Common myeloid progenitor, CD34-positive (primary cell): ENCODE data around the gene ASTN2.

Experiments
- CTCF ChIA-PET: fragments of 350-600 bp; sonication (Branson Sonifier 250); formaldehyde crosslinking; loops from one replicate; lab custom pipeline; 2021; ENCODE audit warnings: antibody characterized with exemption; lab: Charles Lee
- POLR2A ChIA-PET: fragments of 350-600 bp; sonication (Branson Sonifier 250); formaldehyde crosslinking; loops from one replicate; lab custom pipeline; 2021; ENCODE audit warnings: antibody characterized with exemption; lab: Charles Lee
- DNase-seq, 3 donors: peaks; one replicate each; pipeline versions ENCODE4 v3.0.0 to v3.0.0-alpha.2; 2013
- H3K27ac ChIP-seq, 2 experiments: 1 replicate in 1 of 2; 2 replicates in 1 of 2; pipeline ENCODE4 v1.7.0; 2013; ENCODE audit warnings: inconsistent platforms in 2 of 2, low read length in 2 of 2, mild to moderate bottlenecking in 2 of 2, low read depth in 1 of 2, moderate library complexity in 1 of 2; ENCODE audit not compliant: severe bottlenecking in 2 of 2, insufficient read depth in 1 of 2, poor library complexity in 1 of 2
- H3K27me3 ChIP-seq, 5 experiments: replicated peaks in 2 of 5; 1 replicate in 3 of 5; 2 replicates in 2 of 5; pipeline versions ENCODE4 v1.6.1 to v1.7.0; 2013; ENCODE audit warnings: low read length in 4 of 5, mild to moderate bottlenecking in 2 of 5, moderate library complexity in 2 of 5, inconsistent platforms in 1 of 5; ENCODE audit not compliant: insufficient read depth in 5 of 5, control insufficient read depth in 4 of 5
- H3K36me3 ChIP-seq, 4 experiments: 1 replicate in 2 of 4; 2 replicates in 2 of 4; pipeline versions ENCODE4 v1.6.1 to v1.7.0; 2013; ENCODE audit warnings: low read length in 3 of 4, control low read depth in 1 of 4, mild to moderate bottlenecking in 1 of 4; ENCODE audit not compliant: control insufficient read depth in 4 of 4, insufficient read depth in 4 of 4
- H3K4me1 ChIP-seq, 4 experiments: 1 replicate in 3 of 4; 2 replicates in 1 of 4; pipeline versions ENCODE4 v1.6.1 to v1.7.1; 2013; ENCODE audit warnings: low read length in 3 of 4, mild to moderate bottlenecking in 3 of 4, control low read depth in 1 of 4, inconsistent platforms in 1 of 4, moderate library complexity in 1 of 4; ENCODE audit not compliant: control insufficient read depth in 4 of 4, insufficient read depth in 4 of 4; ENCODE audit errors: control extremely low read depth in 1 of 4
- H3K4me3 ChIP-seq, 7 experiments: 1 replicate in 4 of 7; 2 replicates in 3 of 7; pipeline versions ENCODE4 v1.5.1 to v1.7.0; 2013; ENCODE audit warnings: mild to moderate bottlenecking in 7 of 7, low read length in 6 of 7, moderate library complexity in 6 of 7, inconsistent platforms in 2 of 7, low read depth in 2 of 7, control low read depth in 1 of 7; ENCODE audit not compliant: insufficient read depth in 4 of 7, control insufficient read depth in 1 of 7; ENCODE audit errors: extremely low read depth in 1 of 7
- H3K9me3 ChIP-seq, 5 experiments: 1 replicate in 4 of 5; 2 replicates in 1 of 5; pipeline versions ENCODE4 v1.6.1 to v1.7.1; 2013; ENCODE audit warnings: low read length in 4 of 5, mild to moderate bottlenecking in 2 of 5, inconsistent platforms in 1 of 5, low read depth in 1 of 5, moderate library complexity in 1 of 5; ENCODE audit not compliant: control insufficient read depth in 4 of 5, insufficient read depth in 2 of 5; ENCODE audit errors: control extremely low read depth in 1 of 5
- WGBS: methylation state at CpG from one replicate; pipeline ENCODE4 v1.1.5; 2013; ENCODE audit not compliant: insufficient coverage; 5-methylcytosine and 5-hydroxymethylcytosine counted together

Gene ASTN2

DNA sequence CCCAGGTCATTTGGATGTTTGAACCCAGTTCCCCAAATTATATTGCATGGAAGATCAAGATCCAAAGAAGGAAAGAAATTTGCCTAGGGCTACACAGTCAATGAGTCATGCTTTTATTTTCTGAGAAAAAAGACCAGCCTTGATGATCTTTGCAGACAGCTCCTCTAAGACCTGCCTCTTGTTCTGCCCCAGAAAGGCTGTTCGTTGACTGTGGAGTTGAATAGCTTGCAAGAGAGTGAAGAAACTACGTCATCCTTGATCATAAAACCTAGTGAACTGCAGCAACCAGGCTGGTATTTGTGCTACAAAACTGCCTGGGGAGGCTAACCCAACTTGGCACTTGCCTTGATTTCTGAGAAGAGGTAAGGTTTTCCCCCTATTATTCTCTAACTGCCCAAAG is 997.4 kb downstream of the ASTN2 start:
- ChIA-PET POLR2A (no interaction called here), CTCF (no interaction called here)
- no peaks in the 10 kb centered on the region for H3K9me3 ChIP-seq
- DNase-seq = no peak
- 93% methylated on average over 2 of the region's 2 CpGs for WGBS
- no peak overlapping the region for H3K4me3 ChIP-seq
- no peaks in the 10 kb centered on the region for H3K36me3 ChIP-seq
- no peaks in the 10 kb centered on the region for H3K4me1 ChIP-seq
- no peaks in the 10 kb centered on the region for H3K27me3 ChIP-seq
- H3K27ac ChIP-seq = no peak overlapping the region

GRCh38 chr9:116416421-116416820 is 998.4 kb downstream of the ASTN2 start:
- Histone ChIP-seq H3K4me3 (no peak overlapping the region), H3K9me3 (no peaks in the 10 kb centered on the region), H3K36me3 (no peaks in the 10 kb centered on the region), H3K27me3 (no peaks in the 10 kb centered on the region), H3K27ac (no peak overlapping the region), H3K4me1 (no peaks in the 10 kb centered on the region)
- 100% methylated on average over 1 of the region's 1 CpG for WGBS
- ChIA-PET POLR2A (no interaction called here), CTCF (interaction anchor here (1.9 kb wide), 1 partner anchor 11 kb away, joined by 4 read pairs; no protein-coding TSS in a partner anchor)
- no peak for DNase-seq

- ChIA-PET CTCF (no interaction called here), POLR2A (no interaction called here)
- DNase-seq = no peak
- no peaks in the 10 kb centered on the region for H3K9me3 ChIP-seq
- H3K4me1 ChIP-seq = no peaks in the 10 kb centered on the region
- no peaks in the 10 kb centered on the region for H3K27me3 ChIP-seq
- H3K4me3 ChIP-seq = no peak overlapping the region
- no peaks in the 10 kb centered on the region for H3K36me3 ChIP-seq
- WGBS = 100% methylated on average over 1 of the region's 2 CpGs
- no peak overlapping the region for H3K27ac ChIP-seq
These were observed 1000.5 kb downstream of the ASTN2 start for GRCh38 chr9:116414374-116414773.

- WGBS = 100% methylated on average over 1 of the region's 1 CpG
- Histone ChIP-seq H3K27ac (no peak overlapping the region), H3K9me3 (peaks cover 0 to 1% (median 0%) of the 10 kb centered on the region in 5 experiments), H3K4me1 (no peaks in the 10 kb centered on the region), H3K4me3 (no peak overlapping the region), H3K36me3 (no peaks in the 10 kb centered on the region), H3K27me3 (no peaks in the 10 kb centered on the region)
- CTCF ChIA-PET = interaction anchor here (0.9 to 1.1 kb wide), 2 partner anchors 12 to 50 kb away, joined by 3 to 4 read pairs; no protein-coding TSS in a partner anchor
- POLR2A ChIA-PET = no interaction called here
- DNase-seq = no peak
These were observed 1003.4 kb downstream of the ASTN2 start for GRCh38 chr9:116411506-116411905.

GRCh38 chr9:116409638-116410037 is 1005.2 kb downstream of the ASTN2 start:
- Histone ChIP-seq H3K27ac (no peak overlapping the region), H3K36me3 (no peaks in the 10 kb centered on the region), H3K9me3 (peaks cover 0 to 1% (median 0%) of the 10 kb centered on the region in 5 experiments), H3K4me3 (no peak overlapping the region), H3K27me3 (no peaks in the 10 kb centered on the region), H3K4me1 (no peaks in the 10 kb centered on the region)
- ChIA-PET POLR2A (no interaction called here), CTCF (interaction anchor here (1.0 kb wide), 1 partner anchor 162 kb away, joined by 4 read pairs; no protein-coding TSS in a partner anchor)
- 100% methylated on average over 4 of the region's 6 CpGs for WGBS
- no peak for DNase-seq

GRCh38 chr9:116409129-116409528 is 1005.7 kb downstream of the ASTN2 start:
- CTCF ChIA-PET = no interaction called here
- Histone ChIP-seq H3K4me3 (no peak overlapping the region), H3K9me3 (peaks cover 0 to 1% (median 0%) of the 10 kb centered on the region in 5 experiments), H3K27ac (no peak overlapping the region), H3K27me3 (no peaks in the 10 kb centered on the region), H3K4me1 (no peaks in the 10 kb centered on the region), H3K36me3 (no peaks in the 10 kb centered on the region)
- no peak for DNase-seq
- WGBS = 93% methylated on average over 2 of the region's 2 CpGs
- POLR2A ChIA-PET = no interaction called here

- ChIA-PET CTCF (no interaction called here), POLR2A (no interaction called here)
- no CpG with 5 or more reads among the region's 2 CpGs for WGBS
- Histone ChIP-seq H3K4me3 (no peak overlapping the region), H3K9me3 (peaks cover 0 to 1% (median 0%) of the 10 kb centered on the region in 5 experiments), H3K27ac (no peak overlapping the region), H3K27me3 (no peaks in the 10 kb centered on the region), H3K36me3 (no peaks in the 10 kb centered on the region), H3K4me1 (no peaks in the 10 kb centered on the region)
- no peak for DNase-seq
These were observed 1008.4 kb downstream of the ASTN2 start for GRCh38 chr9:116406469-116406868.
